Dermis microvascular lymphatic vessel endothelial cell (primary cell): Measurements from ENCODE around the gene SAA4. TPM values are rescaled to one million over a fixed set of nuclear protein-coding genes. Genes with fewer than 3 reads are reported as not detected.
"Not testable (repeated sequence)": the region's sequence is repeated elsewhere in the genome, so short reads cannot be mapped to it uniquely, and the experiment has no call there.

Experiments used
- DNase-seq, 2 donors: peaks; one replicate each; pipeline versions ENCODE4 v3.0.0 to v3.0.0-alpha.2; 2010; ENCODE audit warnings: low read depth in 2 of 2
- total RNA-seq: library from RNA; depleted of rRNA; stranded (reverse); fragments of >200 nt; gene quantifications from 2 replicates; pipeline ENCODE4 v1.2.1, GENCODE V29; 2014

The SAA4 gene
- total RNA-seq, 1 donor from 2014 or later = not detected

DNA sequence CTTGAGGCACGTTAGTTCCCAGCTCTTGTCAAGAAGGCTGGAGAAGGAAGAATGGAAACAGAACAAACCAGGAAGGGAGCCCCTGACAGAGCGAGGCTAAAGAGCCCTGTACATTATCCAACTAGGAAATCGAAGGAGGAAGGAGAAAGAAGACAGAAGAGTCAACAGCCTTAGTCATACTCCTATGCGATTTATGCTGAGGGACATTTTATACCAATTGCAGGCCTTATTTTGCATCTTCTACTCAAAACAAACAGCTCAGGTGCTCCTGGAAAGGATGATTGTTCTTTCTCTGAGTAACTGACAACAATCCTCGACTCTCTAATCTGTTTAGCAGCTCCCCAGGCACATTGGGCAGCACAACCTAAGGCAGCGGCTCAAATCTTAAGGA is 10.6 kb upstream of the SAA4 start:
- not testable (repeated sequence) for DNase-seq

DNA sequence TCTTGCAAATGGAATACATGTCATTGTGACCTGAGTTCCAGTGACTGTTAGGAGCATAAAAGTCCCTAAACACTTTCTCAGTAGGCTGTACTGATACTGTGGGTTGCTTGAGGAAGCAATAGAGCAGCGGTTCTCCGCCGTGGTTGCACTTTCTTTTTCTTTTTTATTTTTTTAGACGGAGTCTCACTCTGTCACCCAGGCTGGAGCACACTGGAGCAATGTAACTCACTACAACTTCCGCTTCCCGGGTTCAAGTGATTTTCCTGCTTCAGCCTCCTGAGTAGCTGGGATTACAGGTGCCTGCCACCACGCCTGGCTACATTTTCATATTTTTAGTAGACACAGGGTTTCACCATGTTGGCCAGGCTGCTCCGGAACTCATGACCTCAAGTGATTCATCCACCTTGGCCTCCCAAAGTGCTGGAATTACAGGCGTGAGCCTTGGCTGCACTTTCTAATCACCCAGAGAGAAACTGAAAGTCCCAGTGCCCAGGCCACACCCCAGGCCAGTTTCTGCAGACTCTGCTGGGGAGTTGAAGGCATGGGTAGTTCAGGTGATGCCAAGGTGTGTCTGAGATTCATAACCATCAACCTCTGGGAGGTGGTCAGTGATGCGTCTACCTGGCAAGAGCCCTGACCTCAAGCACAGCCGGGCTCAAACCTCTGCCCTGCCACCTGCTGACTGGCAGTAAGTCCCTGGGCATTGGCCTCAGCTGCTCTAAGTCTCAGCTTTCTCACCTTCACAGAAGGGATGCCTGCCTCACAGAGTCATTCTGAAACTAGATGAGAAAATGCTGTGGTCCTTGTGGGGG is 10.0 kb upstream of the SAA4 start:
- not testable (repeated sequence) for DNase-seq

DNA sequence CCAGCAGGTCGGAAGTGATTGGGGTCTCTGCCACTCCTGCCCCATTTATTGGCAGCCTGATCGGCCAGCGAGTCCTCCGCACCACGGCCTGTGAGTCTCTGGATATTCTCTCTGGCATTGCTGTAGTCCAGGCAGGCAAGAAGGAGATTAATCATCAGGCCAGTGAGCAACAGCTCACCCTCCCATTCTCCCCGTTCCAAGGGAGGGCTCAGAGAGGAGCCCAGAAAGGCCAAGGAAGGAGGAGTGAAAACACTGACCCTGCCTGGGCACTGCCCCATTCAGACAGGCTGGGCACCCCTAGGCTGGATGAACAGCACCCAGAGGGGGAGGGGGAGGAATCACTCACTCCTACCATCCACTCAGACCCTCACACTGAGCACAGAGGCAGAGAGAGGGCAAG is 8.8 kb upstream of the SAA4 start:
- DNase-seq = no peak

DNA sequence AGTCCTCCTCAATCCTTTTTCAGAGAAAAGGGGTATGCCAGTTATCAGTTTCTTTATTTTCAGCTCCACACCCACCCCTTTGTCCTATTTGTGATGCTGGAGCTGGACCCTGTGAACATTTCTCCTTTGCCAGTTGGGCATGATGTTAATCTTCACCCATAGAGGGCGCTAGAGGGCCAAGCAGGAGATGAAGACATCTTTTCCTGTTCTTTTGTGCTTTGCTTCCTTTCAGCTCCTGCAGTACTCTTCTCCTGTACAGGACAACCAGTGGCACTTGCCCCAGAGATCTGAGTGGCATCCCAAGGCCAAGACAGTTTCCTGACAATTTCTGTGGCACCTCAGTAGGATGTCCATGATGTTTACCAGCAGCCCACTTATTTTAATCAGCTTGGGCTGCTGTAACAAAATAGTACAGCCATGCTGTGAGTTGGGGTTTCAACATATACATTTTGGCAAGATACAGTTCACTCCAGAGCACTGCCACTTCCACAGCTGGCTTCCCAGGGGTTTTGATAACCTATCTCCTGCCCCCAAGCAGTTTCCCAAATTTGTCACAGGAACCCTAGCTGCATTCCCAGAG is 7.3 kb upstream of the SAA4 start:
- DNase-seq = peak; percentile 12 to 71

DNA sequence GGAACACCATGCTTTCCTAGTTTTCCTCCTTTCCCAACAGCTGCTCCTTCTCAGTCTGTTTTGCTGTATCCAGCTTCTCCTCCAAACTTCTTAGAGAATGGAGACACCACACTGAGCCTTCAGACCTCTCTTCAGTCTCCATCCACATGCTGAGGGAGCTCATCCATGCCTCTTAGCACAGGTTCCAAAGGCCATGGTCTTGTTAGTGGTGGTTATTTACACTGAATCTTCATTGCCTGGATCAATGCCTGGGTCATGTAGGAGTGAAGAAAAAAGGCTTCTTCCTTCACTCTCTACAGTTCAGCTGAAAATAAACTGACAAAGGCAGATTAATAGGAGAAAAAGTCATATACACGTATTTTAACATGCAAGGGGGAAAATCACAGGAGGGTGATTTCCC is 3.1 kb upstream of the SAA4 start:
- DNase-seq = no peak

DNA sequence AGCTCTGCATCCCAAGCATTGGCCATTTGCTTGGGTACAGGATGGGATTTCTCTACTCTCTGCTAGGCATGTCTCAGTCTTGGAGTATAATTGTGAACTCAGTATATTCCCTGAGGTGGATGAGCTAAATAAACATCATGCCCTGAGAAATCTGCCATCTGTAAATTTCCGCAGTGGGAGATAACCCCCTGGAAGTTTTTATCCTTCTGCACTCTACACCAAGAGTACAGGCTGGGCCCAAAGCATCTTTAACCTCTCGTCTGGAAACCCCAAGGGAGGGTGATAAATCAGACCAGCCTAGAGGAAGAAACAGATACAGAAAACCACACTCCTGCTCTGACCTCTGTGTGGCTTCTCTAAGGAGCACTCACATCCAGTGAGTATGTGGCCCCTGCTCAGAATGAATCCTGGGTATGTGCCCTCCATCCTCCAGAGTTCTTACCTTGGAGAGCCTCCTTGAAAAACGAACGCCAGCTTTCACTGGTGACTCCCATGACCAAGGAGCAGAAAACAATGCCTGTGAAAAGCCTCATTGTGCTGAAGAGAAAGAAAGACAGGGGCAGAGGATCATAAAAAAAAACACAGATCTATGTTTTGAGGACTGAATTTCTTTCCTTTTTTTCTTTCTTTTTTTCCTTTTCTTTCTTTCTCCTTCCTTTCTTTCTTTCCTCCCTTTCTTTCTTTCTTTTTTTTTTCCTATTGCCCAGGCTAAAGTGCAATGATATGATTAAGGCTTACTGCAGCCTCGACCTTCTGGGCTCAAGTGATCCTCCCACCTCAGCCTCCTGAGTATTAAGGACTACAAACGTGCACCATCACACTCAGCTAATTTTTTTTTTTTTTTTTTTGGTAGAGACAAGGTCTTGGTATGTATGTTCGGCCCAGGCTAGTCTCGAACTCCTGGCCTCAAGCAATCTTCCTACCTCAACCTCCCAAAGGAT is 938 bp downstream of the SAA4 start:
- no peak for DNase-seq

DNA sequence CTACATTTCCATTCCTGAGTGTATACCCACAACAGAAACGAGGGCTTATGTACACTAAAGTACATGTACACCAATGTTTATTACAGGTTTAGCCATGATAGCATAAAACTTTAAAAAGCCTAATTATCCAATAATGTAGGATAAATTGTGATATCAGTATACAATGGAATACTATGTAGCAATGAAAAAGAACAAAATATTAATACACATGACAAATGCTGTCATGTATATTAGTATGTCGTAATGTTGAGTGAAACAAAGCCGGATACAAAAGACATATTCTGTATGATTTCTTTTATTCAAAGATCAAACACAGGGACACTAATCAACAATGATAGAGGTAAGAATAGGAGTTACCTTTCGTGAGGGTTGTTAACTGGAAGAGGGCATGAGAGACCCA is 2.7 kb downstream of the SAA4 start:
- DNase-seq = no peak

DNA sequence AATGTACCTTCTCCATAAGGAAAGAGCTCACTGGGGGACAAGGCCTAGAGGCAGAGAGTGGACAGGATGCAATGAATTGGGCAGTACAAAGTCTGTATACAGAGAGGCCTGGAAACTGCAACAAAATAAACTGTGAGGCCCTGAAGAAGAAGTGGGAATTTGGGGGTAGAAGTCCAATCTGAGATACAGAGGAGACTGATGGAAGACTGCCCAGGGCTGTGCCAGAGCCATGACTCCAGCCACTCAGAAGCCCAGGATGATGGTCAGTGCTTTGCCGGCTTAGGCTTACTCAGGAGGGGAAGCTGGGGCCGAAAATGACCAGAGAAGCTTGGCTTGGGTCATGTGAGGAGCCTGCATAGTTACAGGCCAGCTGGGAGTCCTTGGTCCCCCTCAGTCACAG is 5.7 kb downstream of the SAA4 start:
- no peak for DNase-seq

DNA sequence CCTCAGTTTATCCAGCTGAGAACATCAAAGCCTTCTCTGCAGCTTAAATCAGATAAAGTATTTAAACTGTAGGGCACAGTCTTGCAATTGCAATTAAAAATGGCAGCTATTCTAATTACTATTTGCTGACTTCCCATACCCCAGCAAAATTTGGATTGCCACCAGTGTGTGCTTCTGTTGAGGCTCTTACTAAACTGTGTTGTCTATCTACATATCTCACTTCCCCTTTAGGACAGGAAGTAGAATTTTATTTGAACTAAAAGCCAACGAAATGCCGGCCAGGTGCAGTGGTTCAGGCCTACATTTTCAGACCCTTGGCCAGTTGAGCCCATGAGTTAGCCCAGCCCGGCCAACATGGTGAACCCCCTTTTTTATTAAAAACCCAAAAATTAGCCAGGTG is 7.1 kb downstream of the SAA4 start:
- no peak for DNase-seq

DNA sequence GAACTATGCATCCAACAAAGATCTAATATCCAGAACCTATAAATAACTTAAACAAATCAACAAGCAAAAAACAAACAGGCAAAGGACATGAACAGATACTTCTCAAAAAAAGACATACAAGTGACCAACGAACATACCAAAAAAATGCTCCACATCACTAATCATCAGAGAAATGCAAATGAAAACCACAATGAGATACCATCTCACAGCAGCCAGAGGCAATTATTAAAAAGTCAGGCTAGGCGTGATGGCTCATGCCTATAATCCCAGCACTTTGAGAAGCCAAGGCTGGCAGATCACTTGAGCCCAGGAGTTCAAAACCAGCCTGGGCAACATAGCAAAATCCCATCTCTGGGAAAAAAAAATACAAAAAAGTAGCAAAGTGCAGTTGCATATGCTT is 10.7 kb downstream of the SAA4 start:
- DNase-seq = no peak

DNA sequence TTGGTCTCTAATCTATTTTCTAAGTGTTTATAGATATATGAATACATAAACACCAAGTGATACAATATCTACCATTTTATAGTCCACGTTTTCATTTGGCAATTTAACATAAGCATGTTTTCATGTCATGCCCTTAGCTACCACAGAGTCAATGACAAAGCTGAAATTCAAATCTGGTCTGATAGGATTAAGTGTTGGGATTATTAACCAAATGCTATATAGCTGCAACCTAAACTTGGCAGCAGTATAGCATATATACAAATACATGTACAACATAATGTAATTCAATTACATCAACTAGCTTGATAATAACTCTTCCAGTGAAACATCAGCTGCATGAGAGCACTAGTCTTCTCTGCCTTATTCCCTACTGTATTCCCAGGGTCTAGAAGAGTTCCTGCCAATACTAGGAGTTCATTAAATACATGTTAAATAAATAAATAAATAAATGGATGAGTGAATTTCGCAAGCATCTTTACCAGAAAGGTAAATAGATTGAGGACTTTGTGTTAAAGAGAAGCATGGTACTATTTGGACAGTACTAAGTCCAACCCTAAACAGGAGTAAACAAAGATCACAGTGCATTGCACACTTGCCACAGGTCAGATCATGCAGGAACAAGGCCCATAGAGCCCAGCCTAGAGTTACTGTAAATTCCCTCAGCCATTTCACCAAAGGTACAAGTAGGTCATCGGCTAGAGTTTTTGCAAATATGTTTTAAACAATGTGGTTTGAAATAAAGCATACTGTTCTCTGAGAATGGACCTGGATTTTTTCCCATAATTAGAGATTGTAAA is 12.8 kb downstream of the SAA4 start:
- DNase-seq = no peak

DNA sequence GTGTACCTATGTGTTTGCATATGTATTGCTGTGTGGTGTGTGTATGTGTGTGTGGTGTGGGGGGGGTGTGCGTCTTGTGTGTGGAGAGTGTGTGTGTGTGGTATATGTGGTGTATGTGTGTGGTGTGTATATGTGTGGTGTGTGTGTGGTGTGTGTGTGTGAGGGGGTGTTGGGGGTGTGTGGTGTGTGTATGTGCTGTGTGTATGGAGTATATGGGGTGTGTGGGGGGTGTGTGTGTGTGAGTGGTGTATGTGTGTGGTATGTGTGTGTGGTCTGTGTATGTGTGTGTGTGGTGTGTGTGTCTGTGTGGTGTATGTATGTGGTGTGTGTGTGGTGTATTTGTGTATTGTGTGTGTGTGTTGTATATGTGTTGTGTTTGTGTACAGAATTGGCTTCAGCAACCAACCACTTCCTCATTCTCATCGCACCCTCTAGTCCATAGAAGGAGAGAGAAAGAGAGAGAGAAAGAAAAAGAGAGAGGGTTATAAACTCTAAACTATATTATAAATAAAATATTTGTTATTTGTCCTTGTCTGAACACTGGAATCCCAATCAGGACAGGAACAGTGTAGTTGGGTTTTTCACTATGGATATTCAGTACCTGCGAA is 13.7 kb downstream of the SAA4 start:
- DNase-seq = no peak

DNA sequence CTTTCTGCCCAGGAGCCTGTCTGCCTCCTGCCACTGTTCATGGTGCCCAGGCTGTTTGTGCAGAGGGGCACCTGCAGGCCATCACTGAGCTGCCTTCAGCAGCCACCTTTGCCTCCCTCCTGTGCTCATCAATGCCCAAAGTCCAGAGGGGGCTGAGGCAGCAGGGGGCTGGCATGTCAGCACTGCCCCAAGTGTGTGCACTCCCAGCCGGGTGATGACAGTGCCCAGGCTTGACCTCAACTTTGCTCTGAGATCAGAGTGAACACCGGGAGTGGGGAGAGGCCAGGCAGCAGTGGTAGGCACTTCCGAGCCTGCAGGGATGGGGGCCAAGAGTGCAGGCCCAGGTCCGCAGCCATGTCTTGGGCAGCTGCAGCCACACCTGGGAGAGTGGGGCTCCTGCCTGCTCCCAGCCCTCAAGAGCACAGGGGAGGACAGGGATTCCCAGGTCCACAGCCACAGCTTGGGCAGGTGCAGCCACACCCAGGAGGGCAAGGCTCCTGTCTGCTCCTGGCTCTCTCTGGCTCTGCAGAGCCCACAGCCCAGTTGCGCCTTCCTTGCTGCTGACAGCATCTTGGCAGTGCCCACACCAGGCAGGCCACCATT is 15.2 kb downstream of the SAA4 start:
- DNase-seq = no peak

DNA sequence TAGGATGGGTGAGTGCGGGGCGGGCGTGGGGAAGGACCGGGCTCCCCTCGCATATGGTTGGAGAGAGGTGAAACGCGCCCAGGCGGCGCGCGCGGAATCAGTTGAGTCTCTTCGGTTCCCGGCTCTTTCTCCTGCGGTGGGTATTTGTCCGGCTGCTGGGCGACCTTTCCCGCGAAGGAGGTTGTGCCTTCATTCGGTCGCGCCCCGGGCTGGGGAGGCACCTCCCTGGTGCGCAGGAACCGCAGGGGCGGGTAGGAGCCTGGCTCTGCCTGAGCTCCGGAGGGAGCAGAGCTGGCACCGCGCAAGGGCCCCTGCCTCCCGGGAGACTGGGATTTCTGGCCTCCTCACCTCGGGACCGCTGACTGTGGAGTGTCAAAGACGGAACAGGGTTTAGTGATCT is 27.5 kb downstream of the SAA4 start:
- DNase-seq = no peak

DNA sequence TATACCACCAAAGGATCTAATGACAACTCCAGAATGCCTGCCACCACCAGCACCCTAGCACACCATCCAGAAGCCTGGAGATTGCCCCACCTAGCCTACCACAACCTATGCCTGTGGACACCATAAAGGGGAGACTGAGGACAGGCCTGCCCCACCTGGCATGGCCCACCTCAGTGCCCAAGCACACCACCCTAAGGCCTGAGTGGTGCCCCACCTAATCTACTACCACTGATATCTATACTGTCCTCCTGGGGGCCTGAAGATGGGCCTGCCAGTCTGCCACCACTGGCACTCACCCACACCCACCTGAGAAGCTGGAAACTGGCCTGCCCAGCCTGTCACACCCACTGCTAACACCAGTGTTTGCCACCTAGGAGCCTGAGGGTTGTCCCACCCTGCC is 31.8 kb downstream of the SAA4 start:
- no peak for DNase-seq

DNA sequence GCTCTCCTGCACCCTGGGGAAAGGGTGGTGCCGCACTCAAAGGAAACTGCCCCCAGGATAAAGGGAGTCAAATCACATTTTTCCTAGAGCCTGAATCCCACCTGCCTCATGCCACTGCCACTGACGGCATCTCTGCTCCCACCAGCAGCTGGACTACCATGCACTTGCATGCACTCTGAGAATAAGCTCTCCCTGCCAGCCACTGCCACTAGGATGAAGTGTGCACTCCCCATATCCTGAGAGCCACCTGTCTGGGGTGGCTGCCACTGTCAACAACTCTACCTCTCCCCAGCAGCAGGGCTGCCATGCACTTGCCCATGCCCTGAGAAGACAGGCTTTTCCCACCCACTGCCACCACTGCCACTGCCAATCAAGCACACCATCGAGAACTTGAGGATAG is 32.4 kb downstream of the SAA4 start:
- no peak for DNase-seq

DNA sequence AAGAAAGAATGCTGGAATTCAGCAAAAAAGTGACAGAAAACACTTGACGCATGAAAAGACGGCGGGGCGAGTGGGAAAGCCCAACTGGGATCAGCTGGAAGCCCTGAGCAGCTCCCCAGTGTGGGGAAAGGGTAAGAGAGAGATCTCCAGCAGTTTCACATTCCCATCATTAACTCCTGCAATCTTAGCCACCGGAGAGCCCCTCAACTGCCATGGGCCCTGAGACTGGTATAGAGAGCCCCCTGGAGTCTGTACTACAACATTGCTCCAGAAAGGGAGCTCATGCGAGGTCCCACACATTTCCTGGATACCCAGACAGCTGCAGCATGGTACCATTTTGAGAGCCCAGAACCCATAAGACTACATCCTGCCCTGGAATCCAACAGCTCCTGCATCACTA is 32.9 kb downstream of the SAA4 start:
- DNase-seq = peak; percentile 21 to 39

DNA sequence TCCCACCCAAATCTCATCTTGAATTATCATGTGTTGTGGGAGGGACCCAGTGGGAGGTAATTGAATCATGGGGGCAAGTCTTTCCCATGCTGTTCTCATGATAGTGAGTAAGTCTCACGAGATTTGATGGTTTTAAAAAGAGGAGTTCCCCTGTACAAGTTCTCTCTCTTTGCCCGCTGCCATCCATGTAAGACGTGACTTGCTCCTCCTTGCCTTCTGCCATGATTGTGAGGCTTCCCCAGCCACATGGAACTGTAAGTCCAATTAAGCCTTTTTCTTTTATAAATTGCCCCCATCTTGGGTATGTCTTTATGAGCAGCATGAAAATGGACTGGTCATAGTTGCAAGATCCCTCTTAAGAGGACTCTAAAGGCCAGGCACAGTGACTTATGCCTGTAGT is 38.9 kb downstream of the SAA4 start:
- not testable (repeated sequence) for DNase-seq

DNA sequence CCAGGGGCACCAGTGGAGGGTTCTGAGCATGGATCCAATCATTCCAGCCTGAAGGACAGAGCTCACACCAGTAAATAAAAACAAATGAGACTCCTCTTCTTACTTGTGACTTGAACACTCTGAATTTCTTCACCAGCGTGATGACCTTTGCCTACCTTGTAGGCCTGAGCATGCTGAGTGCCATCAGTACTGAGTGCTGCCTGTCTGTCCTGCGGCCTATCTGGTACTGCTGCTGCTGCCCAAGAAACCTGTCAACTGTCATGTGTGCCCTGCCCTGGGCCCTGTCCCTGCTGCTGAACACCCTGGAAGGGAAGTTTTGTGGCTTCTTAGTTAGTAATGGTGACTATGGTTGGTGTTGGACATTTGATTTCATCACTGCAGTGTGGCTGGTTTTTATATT is 40.1 kb downstream of the SAA4 start:
- DNase-seq = no peak

DNA sequence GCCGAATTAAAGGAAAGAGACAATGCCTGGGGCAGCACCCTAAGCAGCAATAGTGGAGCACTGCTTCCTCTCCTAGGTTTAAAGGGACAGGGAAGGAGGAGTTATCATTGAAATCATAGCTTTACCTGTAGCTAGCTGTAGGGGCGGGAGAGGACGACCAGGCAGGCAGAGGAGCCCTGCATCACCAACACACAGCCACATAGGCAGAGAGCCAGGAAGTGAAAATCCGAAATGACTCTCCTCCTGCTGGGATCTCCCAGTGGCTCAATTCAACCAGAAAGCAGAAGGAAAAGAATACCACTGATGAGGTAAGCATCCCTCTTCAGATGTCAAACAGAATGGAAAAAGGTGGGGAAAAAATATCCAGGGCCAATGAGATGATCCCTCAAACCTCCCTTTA is 43.6 kb downstream of the SAA4 start:
- DNase-seq = no peak

DNA sequence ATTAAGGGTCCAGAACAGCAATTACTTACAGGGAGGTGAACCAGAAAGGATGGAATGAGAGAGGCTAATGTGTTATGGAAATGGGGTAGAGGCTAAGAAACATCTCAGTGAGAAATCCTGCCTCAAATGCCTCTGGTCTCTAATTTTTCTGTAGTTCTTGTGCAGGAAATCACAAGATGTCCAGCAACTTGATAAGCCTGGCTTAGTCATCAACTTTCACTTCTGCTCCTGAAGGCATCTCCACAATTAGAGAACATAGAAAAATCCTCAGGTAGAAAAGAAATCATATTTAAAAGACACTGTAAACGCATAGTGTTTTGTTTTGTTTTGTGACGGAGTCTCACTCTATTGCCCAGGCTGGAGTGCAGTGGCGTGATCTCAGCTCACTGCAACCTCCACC is 45.2 kb downstream of the SAA4 start:
- DNase-seq = no peak
